NCI-H82 treated with DMSO at 0.1 percent for 48 hours (cell line): ENCODE results near the gene IRX6.

ENCODE experiments used
- DNase-seq: peaks from one replicate; lab custom pipeline; 2025; ENCODE audit not compliant: unreplicated experiment; lab: John Stamatoyannopoulos, UW

Gene IRX6

GRCh38 chr16:55323637-55324271 is at the start of gene IRX6:
Gene IRX6 (plus strand): TSS chr16:55324203. CDS start chr16:55325092, 889 bp downstream.
- DNase-seq, result no peak

DNA sequence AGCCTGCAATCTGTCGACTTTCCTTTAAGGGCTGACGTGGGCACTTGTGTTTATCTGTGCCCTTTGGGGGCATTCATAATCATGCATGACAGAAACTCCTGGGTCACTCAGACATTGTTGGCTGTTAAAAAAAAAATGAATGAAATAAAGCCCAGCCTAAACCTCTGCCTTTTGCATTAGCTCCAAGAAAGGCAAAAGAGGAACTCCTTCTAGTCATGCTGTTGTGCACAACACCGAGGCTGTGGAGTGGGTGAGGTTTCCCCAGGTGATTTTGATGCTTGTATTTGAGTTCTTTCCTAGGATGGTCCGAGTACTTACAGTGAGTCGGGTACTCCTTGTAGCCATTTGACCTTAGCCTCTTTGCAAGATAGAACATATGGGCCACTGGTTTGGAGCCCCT is 49.6 kb upstream of the IRX6 start:
- DNase-seq, result no peak

- no peak for DNase-seq
Measured at GRCh38 chr16:55275167-55275566, 48.8 kb upstream of the IRX6 start.

- no peak for DNase-seq
Measured at GRCh38 chr16:55275869-55276268, 48.1 kb upstream of the IRX6 start.

DNA sequence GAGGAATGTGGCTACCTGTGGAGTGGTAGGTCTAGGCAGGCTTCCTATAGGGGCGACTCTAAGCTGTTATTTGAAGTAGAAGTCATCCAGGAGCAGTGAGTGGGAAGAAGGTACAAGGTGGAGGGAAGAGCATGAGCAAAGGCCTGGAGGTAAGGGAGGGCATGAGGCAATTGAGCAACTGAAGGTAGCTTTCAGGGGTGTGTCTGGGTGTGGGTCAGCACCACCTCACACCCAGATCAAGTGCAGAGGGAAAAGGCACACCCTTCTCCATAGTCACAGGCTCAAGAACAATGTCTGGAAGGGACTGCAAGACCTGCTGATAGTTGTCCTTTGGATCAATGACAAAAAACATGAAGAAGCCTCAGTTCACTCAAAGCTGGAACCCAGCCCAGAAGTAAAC is 46.5 kb upstream of the IRX6 start:
- no peak for DNase-seq

- DNase-seq, result no peak
Measured at GRCh38 chr16:55279598-55279997, 44.4 kb upstream of the IRX6 start.

DNA sequence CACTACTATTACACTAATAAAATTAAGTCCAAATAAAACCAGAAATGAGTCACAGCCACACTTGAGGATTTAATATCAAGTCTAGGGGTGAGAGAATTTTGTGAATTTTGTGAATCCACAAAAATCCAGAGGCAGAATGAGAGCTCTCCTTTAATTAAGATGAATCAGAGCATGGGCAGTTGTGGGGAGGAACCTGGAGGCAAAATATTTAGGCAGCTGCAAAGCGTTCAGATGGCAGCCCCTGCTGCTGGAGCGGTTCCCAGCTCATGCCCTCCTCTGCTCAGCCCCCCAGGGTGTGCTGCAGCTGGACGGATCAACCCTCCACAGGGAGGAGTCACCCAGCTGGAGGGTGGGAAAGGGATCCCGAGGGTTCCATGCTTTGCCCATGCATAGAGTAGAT is 43.4 kb upstream of the IRX6 start:
- no peak for DNase-seq

GRCh38 chr16:55282441-55282840 is 41.6 kb upstream of the IRX6 start:
- DNase-seq, result no peak

GRCh38 chr16:55283812-55284717 is 39.9 kb upstream of the IRX6 start:
- no peak for DNase-seq

DNA sequence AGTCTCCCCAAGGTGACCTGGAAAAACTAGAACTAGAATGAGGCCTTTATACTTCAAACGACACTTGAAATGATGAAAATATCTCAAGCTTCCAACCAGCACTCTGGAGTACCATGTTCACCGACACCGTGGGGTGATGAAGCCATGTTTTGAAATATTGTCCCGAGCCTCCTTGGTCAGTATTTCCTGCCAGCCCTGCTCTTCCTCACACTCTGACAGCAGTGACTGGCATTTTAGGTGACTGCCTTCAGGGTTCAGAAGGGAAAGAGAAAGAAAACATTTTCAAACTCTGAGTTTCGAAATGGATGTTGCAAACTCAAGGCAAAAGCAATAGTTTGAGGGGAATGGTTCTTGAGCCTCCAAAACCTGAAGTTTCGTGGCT is 39.3 kb upstream of the IRX6 start:
- DNase-seq, result no peak

- DNase-seq, result no peak
Measured at GRCh38 chr16:55285586-55285985, 38.4 kb upstream of the IRX6 start.

DNA sequence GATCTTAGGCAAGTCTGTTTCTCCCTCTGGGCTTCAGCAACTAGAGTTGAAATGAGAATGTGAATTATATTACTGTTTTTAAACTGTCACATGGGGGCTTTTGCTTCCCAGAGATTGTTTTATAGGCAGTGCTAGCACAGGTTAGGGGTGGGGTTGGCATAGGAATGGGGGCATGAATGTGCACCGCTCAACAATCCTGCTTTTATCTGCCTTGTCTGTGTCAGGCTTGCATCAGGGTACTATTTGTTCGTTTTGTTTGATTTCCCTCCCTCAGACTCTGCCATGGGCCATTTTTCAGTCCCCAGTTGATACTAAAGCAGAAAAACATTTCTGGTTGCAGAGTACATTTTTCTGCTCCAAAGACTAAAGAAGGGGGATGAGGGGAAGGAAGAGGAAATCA is 34.6 kb upstream of the IRX6 start:
- DNase-seq, result no peak

DNA sequence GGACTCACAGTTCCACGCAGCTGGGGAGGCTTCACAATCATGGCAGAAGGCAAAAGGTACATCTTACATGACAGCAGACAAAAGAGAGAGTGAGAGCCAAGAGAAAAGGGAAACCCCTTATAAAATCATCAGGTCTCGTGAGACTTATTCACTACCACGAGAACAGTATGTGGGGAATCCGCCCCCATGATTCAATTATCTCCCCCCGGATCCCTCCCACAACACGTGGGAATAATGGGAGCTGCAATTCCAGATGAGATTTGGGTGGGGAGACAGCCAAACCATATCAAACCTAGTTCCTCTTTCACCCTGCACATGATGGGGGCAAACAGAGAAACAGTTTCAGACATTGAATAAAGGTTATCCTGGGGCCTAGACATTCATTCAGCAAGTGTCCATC is 32.2 kb upstream of the IRX6 start:
- no peak for DNase-seq

- DNase-seq, result no peak
Measured at GRCh38 chr16:55292491-55292890, 31.5 kb upstream of the IRX6 start.

- no peak for DNase-seq
Measured at GRCh38 chr16:55294129-55294528, 29.9 kb upstream of the IRX6 start.

- no peak for DNase-seq
Measured at GRCh38 chr16:55294931-55295342, 29.1 kb upstream of the IRX6 start.

GRCh38 chr16:55297062-55297909 is 26.7 kb upstream of the IRX6 start:
- DNase-seq, result no peak

DNA sequence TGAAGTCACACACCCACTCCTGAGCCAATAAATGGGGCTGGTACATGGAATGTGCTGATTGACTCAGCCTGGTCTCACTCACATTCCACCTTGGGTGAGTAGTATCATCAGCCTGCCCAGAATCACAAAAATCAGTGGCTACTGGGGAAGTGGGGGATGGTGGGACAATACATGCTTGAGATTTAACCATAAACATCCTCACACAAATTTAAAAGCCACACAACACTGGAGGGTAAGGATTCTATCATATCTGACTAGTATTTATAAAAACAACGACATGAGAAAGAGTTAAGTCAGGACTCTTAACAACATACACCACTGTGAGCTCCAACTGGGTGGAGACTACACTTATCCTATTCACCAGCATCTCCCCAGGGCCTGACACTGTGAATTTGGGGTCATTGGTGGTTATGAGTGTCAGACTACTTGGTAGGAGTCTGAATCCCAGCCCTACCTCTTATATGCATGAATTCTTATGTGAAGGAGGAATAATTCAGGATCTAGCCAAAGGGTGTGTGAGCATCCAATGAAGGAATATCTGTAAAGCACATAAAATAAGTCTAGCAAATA is 26.0 kb upstream of the IRX6 start:
- no peak for DNase-seq

GRCh38 chr16:55301385-55302008 is 22.5 kb upstream of the IRX6 start:
- no peak for DNase-seq

GRCh38 chr16:55302635-55303034 is 21.4 kb upstream of the IRX6 start:
- no peak for DNase-seq

DNA sequence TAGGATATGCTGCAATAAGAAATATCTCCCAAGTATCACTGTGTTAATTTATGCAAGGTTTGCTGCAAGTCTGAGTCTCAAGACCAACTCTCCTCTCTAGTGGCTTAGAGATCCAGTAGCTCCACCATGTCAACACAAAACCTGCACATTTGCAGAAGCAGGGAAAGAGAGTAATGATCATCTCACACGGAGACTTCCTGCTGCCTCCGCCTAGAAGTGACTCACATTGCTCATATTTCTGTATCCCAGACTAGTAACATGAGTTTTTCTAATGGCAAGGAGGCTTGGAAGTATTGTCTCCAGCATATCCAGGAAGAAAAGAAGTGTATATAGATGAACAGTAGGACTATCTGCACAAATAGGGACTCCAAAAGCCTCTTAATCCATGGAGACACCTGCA is 15.0 kb upstream of the IRX6 start:
- DNase-seq, result no peak
